ENCODE measurements around the gene CCDC73.

CCDC73 gene

DNA sequence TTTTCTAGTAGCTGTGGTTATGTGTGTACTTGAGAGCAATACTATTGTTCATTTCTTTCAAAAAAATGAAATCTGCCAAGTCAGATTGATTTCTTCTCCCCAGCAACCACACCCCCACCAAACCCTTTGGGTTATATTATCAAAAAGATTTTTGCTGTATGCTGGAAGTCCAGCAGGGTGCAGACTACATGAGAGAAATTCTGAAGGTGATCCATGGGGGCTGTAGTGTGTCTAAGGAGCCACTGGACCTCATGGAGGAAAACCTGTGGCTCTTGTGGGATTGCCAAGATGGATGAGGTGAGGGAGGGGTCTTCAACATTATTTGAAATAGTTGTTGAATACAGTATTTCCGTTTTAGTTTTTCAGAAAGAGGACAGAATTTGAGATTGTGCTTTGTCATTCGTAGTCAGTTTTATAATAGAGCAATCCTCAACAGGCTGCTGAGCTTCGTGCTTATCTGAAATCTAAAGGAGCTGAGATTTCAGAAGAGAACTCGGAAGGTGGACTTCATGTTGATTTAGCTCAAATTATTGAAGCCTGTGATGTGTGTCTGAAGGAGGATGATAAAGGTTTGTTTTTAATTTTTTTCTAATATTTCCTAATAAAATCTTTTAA lies 207.8 kb downstream of the CCDC73 start:
- no peak for DNase-seq (ENCODE audit: low read depth)

DNA sequence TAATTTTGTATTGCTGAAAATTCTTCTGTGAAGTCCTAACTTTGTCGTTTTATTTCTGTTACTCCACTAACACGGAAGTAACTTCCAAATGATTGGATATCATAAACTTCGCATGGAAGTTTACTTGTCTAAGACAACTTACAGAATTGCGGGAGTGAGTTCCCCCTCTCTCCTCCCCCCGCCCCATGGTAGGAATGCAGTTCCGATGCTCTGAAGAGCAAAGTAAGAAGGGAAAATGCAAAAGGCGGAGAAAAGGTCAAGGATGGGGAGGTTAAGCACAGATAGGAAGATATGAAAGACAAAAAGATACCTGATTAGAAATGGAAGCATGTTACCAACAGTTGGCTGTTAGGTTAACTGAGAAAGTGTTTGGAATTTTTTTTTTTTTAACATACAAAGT lies 209.5 kb downstream of the CCDC73 start:
- no peak for DNase-seq (ENCODE audit: low read depth)

DNA sequence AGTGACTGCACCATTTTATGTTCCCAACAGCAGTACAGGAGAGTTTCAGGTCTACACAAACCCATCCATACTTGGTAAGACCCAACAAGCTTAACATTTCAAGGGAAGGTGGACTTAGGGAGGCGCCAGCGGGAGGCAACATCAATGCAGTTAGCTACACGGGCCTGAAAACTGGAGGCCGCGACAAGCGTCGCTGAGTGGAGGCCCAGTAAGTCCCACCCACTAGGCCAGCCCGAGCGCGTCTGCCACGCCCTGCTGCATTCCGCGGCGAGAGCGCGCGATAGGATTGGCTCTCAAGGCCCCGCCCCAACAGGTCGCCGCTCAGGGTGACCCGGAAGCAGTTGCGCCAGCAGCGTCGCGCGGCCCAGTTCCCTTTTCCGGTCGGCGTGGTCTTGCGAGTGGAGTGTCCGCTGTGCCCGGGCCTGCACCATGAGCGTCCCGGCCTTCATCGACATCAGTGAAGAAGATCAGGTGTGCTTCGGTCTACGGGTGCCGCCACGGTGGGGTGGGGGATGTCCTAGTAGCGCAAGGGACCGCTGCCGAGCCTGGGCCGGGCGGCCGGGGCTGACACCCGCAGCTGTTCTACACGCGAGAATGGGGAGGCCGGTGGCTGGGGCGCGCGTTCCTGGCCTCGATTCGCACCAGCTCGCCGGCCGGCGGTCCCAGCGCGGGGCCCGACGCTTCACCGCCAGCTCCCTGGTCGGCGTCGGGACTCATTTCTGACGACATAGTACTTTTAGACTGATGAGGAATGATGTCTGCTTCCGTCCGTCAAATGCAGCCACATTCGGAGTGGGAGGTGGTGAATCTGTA lies 210.8 kb downstream of the CCDC73 start, which contains the start of gene EIF3M:
TSS of gene EIF3M (plus strand) at position 373 of the 813 bp plus-strand sequence. CDS start at position 430, 57 bp downstream.
- DNase-seq (ENCODE audit: low read depth) = peak; percentile 95

DNA sequence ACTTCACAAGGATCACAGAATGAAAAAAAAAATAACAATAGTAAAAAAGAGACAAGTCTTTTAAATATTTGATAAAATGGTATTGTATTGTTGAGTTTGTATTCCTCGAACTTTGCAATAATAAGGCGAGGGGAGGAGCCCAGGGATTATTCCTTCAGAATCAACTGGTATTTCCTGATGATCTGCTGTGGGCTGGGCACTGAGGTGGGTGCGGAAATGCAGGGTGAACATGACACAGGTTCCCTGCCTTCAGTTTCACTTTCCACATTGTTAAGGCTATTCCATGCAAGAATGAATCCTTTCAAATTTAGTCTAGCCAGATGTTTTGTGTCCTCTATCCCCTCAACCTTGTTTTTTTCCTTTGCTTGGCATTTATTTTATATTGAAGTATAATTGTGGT lies 212.9 kb downstream of the CCDC73 start:
- DNase-seq (ENCODE audit: low read depth) = no peak

DNA sequence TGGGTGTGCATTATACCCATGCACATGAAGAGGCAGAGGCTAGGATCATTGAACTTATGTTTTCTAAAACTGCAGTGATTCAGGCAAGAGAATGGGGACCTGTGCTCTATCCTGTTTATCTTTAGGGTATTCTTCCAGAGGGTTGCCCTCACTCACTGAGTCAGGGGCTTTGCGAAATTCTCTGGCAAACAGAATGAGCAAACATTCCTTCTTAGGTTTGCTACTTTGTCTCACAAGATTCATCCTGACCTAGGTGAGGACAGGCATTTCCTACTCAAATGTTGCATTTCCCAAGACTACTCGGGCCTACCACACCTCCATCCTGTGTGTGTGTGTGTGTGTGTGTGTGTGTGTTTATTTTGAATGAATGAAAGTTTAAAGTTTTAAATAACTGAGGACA lies 213.5 kb downstream of the CCDC73 start:
- no peak for DNase-seq (ENCODE audit: low read depth)

DNA sequence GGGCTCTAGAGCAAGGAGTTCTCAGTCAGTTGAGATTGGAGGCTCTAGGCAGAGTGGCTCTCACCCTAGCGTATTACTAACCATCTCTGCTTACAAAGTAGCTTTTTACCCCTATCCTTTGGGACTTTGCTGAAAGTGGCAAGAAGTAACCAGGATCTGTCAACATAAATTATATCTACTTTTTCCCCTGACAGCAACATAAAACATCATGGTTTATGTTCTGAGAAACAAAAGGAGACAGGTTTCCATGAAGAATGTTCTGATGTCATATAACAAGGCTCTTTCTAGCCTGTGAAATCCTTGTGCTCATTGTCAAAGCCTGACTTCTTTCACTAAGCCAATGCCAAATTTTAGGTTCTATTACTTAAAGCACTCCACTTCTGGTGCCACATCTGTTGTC lies 218.0 kb downstream of the CCDC73 start:
- no peak for DNase-seq (ENCODE audit: low read depth)

DNA sequence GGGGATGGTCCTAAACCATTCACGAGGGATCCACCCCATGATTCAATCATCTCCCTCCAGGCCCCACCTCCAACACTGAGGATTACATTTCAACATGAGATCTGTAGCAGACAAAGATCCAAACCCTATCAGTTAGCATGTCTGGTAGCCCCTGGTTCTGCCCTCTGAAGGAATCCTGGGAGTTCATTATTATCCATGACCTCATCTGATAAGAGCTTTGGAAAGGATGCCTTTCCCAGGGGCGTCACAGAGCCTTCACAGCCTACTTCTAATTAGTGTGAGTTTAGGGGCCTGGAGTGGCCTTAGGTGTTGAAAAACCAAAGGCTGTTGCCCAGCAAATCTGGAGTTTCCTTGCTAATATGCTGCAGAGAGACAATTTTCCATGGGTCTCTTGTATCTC lies 219.4 kb downstream of the CCDC73 start:
- DNase-seq (ENCODE audit: low read depth) = no peak

DNA sequence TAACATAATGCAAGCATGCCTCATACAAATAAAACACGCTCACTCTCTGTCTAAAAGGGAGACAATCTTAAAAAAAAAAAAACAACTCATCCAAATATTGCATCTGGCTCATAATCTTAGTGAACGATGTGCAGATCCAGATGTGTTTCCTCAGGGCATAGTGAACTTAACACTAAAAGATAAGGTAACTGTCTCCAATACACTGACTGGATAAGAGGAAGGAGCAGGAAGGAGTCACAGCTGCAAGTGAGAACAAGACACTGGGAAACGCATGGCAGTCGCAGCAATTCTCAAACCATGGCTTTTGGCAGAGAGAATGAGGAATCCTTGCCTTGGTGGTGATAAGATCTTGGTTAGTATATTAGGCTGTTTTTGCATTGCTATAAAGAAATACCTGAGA lies 220.0 kb downstream of the CCDC73 start:
- DNase-seq (ENCODE audit: low read depth) = no peak

DNA sequence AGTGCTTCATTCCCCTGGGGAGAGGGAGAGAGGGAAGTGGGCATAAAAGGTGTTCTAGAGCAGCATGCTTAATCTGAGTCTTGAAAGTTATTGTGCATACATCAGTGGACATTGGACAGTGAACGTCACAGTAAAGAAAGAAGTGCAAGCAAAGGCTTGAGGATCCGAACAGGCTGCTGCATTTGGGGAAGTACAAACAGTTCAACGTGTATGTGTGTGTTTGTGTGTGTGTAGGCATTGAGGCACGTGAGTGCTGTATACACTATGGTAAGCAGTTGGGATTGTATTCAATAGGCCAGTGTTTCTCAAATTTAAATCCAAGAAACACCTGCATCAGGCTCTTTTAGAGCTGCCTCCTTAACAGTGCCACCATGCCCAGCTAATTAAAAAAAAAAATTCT lies 221.2 kb downstream of the CCDC73 start:
- no peak for DNase-seq (ENCODE audit: low read depth)

DNA sequence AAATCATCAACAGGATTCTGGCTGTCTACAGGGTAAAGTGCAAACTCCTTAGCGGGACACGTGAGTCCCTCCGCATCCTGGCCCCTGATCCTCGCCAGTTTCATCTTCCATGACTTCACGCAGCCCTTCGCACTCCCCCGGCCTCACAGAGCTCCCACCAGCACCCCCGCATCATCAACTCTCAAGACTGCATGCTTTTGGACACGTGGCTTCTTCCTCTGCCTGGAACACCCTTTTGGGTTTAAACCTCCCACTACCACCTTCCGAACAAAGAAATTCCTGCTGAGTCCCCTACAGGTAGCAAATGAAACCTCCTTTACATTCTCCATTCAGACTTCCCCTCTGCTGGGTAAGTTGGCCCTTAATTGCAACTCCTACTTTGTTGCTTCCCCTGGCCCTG lies 223.4 kb downstream of the CCDC73 start:
- no peak for DNase-seq (ENCODE audit: low read depth)

DNA sequence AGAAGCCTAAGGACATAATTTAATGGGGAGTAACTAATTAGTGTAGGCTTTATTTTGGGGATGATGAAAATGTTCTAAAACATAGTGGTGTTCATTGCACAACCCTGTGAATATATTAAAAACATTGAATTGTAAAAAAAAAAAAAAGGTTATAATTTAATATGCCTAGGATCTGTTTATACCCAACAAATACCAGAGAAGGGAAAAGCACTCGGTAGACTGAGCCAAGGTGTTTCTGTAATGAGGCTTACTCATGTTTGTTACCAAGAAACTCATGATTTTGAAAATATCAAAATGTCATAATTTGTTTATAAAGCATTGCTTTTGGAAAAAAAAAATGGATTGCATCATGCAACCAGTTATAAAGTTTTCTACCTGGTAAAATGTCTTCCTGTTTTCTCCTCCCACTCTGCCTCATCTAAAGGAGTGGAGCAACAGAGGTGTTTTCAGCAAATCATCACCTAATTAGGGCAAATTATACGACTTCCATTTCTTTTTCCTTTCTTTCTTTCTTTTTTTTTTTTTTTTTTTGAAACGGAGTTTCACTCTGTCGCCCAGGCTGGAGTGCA lies 225.1 kb downstream of the CCDC73 start:
- DNase-seq (ENCODE audit: low read depth) = no peak

DNA sequence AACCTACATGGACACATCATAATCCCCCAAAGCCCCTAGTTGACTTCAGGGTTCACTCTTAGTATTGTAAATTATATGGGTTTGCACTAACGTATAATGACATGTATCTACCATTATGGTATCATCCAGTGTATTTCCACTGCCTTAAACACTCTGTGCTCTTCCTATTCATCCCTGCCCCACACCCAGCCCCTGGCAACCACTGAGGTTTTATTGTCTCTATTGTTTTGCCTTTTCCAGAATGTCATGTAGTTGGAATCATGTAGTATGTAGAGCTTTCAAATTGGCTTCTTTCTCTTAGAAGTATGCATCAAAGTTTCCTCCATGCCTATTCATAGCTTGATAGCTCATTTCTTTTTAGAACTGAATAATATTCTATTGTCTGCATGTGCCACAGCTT lies 227.3 kb downstream of the CCDC73 start:
- no peak for DNase-seq (ENCODE audit: low read depth)

DNA sequence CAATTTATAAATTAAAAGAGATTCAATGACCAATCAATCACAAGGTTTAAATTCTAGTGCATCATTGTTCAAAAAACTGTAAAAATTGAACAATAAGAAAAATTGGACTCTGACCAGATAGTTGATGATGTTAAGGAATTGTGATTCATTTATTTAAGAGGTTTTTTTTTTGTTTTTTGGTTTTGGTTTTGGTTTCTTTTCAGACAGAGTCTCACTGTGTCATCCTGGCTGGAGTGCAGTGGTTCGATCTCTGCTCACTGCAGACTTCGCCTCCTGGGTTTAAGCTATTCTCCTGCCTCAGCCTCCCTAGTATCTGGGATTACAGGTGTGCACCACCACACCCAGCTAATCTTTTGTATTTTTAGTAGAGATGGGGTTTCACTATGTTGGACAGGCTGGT lies 227.9 kb downstream of the CCDC73 start:
- DNase-seq (ENCODE audit: low read depth) = no peak

DNA sequence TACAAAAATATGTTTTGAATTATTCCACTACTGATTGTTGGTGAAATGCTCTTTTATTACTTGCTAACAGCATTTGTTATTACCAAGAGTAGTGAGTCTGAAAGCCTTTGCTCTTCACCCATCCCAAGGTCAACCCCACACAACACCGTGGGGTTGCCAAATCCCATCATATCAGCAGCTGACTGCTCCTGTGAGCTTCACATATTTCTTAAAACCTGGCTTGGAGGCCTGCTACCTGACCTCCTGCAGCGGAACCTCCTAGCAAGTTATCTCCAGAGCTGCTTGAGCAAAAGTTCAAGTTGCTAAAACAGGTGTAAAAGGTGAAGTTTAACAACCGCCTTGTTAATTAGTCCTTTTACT lies 230.9 kb downstream of the CCDC73 start:
- DNase-seq (ENCODE audit: low read depth) = no peak

DNA sequence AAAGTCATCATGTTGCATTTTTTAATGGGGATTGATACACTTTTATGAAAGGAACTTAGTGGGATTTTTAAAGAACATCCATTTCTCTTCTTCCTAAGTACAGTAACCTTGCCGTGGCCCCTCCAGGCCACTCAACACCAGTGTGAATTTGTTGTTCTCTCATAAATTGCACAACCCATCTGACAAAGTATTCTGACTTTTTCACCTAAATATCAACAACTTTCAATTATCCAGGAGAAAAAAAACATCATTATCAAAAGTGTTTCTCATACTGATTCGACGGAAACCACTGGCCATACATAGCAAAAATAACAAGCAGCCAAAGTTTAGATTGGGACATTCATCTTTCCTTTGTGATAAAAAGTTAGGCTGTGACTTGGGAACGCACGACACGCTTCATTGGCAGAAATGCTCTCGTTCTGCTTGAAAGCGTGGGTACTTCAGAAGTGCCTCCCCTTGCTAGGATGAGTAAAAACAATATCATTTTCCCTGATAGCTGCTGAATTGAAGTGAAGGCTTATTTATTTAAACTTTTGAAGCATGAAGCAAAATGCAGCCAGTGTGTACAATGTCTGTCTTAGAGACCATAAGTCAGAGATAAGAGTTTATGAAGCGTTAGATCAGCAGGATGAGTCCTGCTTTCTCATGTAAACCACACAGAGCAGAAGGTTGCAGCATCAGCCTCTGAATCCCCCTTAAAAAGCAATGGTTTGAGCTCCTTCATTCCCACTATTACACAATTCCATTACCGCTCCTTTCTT lies 231.4 kb downstream of the CCDC73 start:
- no peak for DNase-seq (ENCODE audit: low read depth)

DNA sequence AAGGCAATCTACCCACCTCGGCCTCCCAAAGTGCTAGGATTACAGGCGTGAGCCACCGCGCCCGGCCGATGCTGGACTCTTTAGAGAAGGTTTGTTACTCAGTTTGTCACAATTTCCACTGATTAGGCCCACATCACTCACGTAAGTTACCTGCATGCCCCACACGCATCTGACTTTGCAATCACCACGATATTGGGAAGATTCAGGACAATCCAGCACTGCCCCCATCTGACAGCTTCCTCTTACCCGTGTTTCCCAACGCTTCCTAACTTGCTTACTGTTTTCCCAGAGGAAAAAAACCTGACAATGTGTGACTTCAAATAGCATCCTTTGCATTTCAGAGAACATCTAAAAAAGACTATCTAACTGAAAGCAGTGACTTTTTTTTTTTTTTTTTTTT lies 232.6 kb downstream of the CCDC73 start:
- DNase-seq (ENCODE audit: low read depth) = no peak

DNA sequence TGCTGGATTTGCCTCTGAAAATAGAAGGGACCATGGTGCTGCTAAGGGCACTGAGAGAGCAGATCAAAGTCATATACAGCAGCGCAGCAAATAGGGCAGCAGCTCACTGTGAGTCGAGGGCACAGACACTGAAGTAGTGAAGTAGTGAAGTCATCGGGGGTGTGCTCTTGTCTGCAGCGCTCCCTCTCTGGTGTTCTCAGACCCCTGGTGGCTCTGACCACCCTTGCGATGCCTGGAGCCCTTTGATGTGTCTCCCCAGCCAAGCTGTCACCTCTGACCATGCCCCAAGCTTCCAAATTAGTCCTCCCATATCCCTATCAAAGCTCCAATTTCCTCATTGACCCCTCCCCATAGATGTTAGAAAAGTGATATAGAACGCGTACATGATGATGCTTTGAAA lies 238.6 kb downstream of the CCDC73 start:
- DNase-seq (ENCODE audit: low read depth) = no peak

DNA sequence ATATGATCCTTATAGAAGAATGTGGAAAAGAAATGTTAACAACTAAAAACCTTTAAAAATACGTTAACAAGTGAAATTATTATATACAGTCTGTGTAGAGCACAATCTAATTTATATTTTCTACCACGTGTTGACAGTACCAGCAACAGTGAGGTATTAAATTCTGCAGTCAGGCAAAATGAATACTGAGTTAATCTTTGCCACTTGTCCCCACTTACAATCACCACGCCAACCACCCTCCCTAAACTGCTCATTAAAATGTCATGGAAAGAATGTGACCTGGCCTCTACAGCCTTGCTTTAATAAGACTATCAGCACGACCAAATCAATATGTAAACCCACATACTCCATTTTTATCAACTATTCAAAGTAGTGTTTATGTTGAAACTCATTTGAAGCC lies 239.4 kb downstream of the CCDC73 start:
- no peak for DNase-seq (ENCODE audit: low read depth)

All from fibroblast of the conjunctiva (primary cell).